GM18907 (cell line): ENCODE measurements around the gene LIF.
"Not testable (repeated sequence)": the region's sequence is repeated elsewhere in the genome, so short reads cannot be mapped to it uniquely, and the experiment has no call there.

Experiments used
- ATAC-seq: cut with Tn5 transposase; IDR thresholded peaks from one replicate; pipeline ENCODE4 v1.9.1; 2021; ENCODE audit warnings: mild to moderate bottlenecking, moderate library complexity; ENCODE audit not compliant: unreplicated experiment

The LIF gene

DNA sequence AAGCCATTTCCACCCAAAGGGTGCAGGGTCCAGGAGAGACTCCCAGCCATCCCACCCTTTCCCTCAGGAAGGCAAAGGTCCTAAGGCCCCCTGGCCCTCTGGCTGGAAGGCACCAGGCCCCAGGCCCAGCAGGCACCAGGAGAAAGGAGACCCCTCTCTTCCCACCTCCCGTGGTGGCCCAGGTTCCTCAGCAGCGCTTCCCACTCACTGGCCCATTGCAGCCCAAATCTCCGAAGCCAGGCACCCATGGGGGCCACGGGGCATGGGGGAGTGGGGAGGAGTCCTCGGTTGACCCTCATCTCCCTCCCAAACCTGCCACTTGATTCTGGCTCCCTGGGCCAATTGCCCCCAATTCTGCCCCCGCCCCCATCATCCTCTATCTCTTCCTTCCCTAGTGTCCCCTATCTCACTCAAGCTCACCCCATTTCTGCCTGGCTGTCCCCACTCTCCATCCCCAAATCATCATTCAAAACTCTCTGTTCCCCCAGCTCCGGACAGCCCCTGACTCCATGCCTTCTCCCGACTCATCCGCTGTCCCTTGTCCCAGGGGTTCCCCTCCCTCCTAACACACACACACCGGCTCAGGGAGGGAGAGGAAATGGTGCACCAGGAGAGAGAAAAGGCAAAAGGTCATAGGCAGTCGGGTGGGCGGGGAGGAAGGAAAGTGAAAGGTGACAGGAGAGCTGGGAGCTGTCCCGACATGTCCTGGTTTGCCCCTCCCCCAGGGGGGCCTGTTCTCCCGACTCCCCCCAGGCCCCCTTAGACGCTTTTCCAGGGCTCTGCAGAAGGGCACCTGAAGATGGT is 1.2 kb downstream of the LIF start:
- no peak for ATAC-seq

DNA sequence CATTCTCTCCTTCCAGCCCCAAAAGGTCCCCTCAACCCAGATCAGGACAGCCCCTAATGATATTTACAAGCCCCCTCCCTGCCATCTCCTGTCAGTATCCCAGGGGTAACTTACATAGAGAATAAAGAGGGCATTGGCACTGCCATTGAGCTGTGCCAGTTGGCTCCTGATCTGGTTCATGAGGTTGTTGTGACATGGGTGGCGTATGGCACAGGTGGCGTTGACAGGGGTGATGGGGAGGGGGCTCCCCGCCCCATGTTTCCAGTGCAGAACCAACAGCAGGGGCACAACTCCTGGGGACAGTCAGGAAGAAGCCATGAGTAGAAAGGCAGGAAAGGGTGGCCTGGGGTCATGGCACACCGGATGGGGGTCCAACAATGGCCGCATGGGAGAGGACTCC is 1.9 kb downstream of the LIF start:
- ATAC-seq, result no peak

DNA sequence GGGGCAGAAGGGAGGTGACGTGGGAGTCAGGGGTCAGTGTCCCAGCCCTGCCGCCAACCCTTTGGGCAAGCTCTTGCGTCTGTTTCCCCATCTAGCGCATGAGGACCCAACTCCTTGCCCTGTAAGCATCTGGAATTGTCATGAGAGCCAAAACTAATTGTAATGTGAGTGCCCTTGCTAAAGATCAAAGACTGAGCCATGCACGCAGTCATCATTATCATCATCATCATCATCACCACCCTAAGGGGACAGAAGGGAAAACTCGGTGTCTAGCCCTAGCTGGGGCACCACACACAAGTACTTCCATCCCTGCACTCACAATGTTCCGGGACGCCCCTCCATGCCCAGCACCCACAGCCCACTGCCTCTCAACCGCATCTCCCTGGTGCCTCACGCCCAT is 2.5 kb downstream of the LIF start:
- ATAC-seq, result no peak

- no peak for ATAC-seq
These were observed 2.9 kb downstream of the LIF start for GRCh38 chr22:30243661-30244060.

GRCh38 chr22:30241576-30242371 is 4.8 kb downstream of the LIF start:
- no peak for ATAC-seq

DNA sequence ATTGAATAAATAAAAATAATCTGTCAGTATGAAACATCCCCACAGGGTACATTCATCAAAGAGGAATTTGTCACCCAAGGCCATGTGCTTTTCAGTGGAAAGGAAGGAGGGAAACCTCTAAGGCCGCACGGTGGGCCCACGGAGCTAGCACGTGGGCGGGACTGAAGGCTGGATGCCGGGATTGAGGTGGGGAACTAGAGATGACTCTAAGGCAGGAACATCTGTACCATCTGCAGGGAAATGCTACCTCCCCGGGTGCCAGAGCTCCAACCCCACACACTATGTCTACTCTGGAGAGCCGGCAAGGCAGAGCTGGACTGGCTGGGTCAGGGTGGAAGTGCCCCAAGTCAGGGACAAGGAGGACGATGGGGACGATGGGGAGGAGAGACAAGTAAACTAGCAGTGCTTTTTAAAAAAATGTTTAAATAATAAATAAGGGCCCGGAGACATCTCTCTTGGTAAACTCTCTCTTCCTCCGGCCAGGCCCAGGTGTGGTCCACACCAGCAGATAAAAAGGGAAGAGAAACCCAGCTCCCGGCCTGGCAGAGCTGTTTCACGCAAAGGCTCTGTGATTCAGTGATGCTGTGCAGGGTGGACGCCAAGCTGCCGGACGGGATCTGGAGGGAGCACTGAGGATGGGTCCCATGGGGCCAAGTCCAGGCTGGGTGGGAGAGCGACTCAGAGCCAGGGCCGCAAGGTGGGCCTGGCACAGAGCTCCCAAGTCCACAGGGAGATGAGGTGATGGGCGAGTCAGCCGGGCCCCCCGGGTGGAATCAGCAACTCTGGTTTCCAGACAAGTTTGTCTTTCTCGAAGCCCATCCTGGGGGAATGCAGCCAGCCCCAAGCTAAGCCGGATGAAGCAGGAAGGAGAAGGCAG is 5.8 kb downstream of the LIF start:
- ATAC-seq, result no peak

- no peak for ATAC-seq
These were observed 6.8 kb downstream of the LIF start for GRCh38 chr22:30239488-30240405.

GRCh38 chr22:30238661-30239487 is 7.7 kb downstream of the LIF start:
- no peak for ATAC-seq

GRCh38 chr22:30238136-30238535 is 8.4 kb downstream of the LIF start:
- ATAC-seq, result no peak

DNA sequence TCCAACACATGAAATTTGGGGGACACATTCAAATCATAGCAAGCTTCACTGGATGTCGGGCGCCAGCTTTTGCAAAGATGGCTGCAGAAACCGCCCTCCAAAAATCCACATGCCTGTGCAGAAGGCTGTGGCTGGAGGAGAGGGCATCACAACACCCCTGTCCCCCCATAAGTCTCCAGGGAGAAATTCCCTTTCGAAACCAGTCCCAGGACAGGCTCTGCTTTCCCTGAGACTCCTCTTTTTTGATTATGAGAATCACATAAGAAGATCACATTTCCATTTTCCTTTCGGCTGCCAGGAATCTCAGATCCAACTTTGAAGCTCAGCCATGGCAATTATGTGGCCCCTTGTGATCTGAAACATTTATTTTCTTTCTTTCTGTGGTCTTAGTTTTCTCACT is 9.7 kb downstream of the LIF start:
- ATAC-seq, result no peak

GRCh38 chr22:30235687-30236170 is 10.8 kb downstream of the LIF start:
- no peak for ATAC-seq

- no peak for ATAC-seq
These were observed 11.6 kb downstream of the LIF start for GRCh38 chr22:30234786-30235470.

DNA sequence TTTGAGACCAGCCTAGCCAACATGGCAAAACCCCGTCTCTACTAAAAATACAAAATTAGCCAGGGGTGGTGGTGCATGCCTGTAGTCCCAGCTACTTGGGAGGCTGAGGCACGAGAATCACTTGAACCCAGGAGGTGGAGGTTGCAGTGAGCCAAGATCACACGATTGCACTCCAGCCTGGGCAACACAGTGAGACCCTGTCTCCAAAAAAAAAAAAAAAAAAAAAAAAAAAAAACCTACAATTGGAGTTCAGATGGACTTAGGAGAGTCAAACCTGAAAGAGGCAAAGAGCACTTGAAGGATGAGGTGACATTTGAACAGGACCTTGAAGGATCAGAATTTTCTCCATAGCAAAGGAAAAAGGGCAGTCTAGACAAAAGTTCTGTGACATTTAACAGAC is 12.2 kb downstream of the LIF start:
- ATAC-seq, result not testable (repeated sequence)

DNA sequence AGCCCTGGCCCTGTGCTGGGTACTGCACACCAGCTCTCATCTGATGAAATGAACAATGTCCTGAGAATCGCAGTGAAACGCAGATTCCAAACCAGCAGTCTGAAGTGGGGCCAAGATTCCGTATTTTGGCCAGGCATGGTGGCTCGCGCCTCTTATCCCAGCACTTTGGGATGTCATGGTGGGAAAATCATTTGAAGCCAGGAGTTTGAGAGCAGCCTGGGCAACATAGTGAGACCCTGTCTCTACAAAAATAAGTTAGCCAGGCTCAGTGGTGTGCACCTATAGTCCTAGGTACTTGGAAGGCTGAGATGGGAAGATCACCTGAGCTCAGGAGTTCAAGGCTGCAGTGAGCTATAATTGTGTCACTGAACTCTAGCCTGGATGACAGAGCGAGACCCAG is 13.0 kb downstream of the LIF start:
- ATAC-seq, result no peak

GRCh38 chr22:30232716-30233218 is 13.8 kb downstream of the LIF start:
- no peak for ATAC-seq

DNA sequence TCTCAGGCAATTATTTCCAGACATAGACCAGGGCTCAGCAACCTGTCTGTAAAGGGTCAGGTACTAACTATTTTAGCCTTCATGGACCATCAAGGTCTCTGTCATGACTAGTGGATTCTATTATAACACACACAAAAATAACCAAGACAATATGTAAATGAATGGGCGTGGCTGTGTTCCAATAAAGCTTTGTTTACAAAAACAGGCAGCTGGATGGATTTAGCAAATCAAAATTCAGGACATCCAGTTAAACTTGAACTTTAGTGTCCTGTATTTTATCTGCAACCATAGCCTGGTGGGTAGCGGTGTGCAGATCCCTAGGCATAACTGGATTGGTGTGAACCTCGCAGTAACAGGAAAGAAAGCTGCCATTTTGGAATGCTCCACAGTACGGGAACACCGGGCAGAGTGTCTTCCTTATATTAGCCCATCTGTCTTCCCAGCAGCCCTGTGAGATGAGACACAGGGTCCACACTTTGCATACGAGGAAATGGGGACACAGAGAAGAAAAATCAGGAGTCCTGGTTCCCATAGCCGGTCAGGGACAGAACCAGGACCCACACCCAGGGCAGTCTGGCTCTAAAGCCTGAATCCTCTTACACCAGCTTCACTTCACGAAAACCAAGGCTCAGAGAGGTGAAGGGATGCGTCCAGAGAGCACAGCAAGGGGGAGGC is 15.6 kb downstream of the LIF start:
- ATAC-seq, result no peak

DNA sequence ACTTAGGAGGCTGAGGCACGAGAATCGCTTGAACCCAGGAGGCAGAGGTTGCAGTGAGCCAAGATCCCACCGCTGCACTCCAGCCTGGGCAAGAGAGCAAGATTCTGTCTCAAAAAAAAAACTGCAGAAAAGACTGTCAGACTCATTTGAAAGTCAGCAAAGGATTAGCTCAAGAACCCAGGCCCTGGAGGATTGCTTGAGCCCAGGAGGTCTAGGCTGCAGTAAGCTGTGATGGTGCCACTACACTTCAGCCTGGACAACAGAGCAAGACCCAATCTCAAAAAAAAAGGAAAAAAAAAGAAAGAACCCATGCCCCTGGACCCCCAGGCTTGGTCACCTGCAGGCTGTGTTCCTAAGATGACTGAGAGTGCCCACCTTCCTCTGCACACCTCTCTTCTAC is 16.2 kb downstream of the LIF start:
- no peak for ATAC-seq
